GM12874 (cell line): ENCODE data around the gene KCNAB1.

Source experiments
- CTCF ChIP-seq: IDR thresholded peaks from 2 replicates; pipeline ENCODE4 v1.5.1; 2011; ENCODE audit warnings: low read depth, mild to moderate bottlenecking, control low read depth, low read length, moderate library complexity; ENCODE audit not compliant: insufficient read depth

The KCNAB1 gene

GRCh38 chr3:156516961-156517360 is 396.6 kb downstream of the KCNAB1 start:
- TF ChIP-seq CTCF: no peak

- TF ChIP-seq CTCF: no peak
Observed at GRCh38 chr3:156518726-156519125, 398.3 kb downstream of the KCNAB1 start.

GRCh38 chr3:156519758-156520162 is 399.4 kb downstream of the KCNAB1 start:
- no peak for TF ChIP-seq CTCF

DNA sequence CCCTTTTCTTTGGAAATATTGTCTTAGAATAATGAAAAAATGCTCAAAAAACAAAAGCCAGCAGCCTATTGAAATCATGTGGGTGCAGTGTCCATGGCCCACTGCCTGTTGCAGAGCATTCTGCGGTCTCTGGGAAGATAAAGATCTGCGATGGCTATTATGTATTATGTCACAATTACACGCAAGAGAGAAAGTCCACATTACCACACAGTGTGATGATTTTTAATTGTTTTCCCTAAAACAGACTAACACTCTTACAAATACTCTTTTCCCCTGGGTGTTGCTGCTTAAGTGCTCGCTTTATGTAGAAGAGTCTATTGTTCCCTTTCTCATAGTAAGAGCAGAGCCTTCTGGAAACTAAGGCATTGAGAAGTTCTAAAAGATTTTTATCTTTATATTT is 402.3 kb downstream of the KCNAB1 start:
- TF ChIP-seq CTCF: no peak

DNA sequence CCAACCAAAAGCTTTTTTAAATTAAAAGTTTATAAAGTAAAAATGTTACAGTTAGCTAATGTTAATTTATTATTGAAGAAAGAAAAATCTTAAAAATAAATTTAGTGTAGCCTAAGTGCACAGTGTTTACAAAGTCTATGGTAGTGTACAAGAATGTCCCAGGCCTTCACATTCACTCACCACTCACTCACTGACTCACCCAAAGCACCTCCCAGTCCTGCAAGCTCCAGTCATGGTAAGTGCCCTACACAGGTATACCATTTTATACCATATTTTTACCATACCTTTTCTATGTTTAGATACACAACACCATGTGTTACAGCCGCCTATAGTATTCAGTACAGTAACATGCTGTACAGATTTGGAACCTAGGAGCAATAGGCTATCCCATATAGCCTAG is 405.4 kb downstream of the KCNAB1 start:
- TF ChIP-seq CTCF: no peak

DNA sequence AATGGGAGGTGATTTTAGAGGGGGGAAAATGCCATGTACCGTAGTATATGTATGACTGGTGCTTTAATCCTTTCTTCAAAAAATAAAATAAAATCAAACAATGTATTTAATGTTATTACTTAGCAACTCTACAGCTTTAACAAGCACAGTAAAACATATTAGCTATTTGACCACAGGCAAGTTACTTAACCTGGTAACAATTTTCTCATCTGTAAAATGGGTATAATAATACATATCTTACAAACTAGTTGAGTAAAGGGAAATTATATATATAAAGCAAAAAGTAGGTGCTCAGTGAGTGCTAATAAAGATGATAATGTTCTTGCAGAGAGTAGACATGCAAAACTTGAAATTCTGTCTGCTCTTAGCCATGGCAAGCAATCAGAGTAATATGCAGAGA is 406.7 kb downstream of the KCNAB1 start:
- no peak for TF ChIP-seq CTCF

DNA sequence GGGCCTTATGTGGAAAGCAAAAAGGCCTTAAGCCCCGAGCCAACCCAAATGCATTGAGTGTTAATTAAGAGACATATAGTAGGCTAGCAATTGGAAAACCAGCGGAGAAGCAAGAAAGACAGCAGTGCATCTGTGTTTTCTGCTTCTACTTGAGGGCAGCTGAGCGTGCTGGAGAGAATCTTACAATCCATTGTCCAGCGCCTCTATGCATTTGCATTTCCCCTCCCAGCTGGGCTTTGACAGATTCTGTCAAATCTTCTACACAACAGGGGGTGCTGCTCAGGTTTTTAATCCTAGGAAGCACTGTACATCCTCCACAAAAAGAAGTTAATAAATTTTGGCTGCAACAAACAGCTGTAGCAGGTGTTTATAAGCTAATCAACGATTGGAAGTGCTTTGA is 410.6 kb downstream of the KCNAB1 start:
- TF ChIP-seq CTCF: no peak

DNA sequence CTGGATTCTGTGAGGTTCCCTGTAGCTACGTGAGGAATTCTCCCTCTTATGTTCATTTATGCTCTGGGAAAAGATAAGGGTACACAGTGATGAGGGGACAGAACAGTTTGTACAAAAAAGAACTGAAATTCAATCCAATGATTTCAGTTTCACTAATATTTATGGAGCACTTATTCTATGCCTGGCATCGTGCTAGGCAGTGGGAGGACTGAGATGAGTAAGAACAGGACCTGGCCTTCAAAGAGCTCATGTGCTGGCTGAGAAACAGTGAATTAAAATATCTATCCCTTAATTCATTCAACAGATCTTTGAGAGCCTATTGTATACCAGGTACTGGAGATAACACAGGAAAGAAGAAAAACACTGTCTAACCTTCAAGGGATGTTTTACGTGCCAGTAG is 412.4 kb downstream of the KCNAB1 start:
- no peak for TF ChIP-seq CTCF
